Activated CD4-positive, alpha-beta T cell treated with anti-CD3 and anti-CD28 coated beads, Interleukin-2, amount 10 ng/mL, durations not matched to agents 7 days and 5 days (primary cell): ENCODE measurements around the gene FIBP. TPM values are rescaled to one million over a fixed set of nuclear protein-coding genes. Genes with fewer than 3 reads are reported as not detected.

Source experiments
- CTCF ChIA-PET: fragments of 350-600 bp; sonication (Branson Sonifier 250); formaldehyde crosslinking; loops from one replicate; lab custom pipeline; 2021; ENCODE audit warnings: antibody characterized with exemption; lab: Charles Lee
- POLR2A ChIA-PET: fragments of 350-600 bp; sonication (Branson Sonifier 250); formaldehyde crosslinking; loops from one replicate; lab custom pipeline; 2021; ENCODE audit warnings: antibody characterized with exemption; lab: Charles Lee
- DNase-seq: peaks from one replicate; pipeline ENCODE4 v3.0.0-alpha.2; 2020
- H3K27ac Mint-ChIP-seq: one replicate; pipeline ENCODE4 v1.8.0; 2021; ENCODE audit warnings: mild to moderate bottlenecking, moderate library complexity, mixed read lengths
- H3K27me3 Mint-ChIP-seq: one replicate; pipeline ENCODE4 v1.8.0; 2021; ENCODE audit warnings: mixed read lengths
- H3K36me3 Mint-ChIP-seq: one replicate; pipeline ENCODE4 v1.8.0; 2021; ENCODE audit warnings: low read depth, mixed read lengths
- H3K4me1 Mint-ChIP-seq: one replicate; pipeline ENCODE4 v1.8.0; 2021; ENCODE audit warnings: mixed read lengths
- H3K4me3 Mint-ChIP-seq: one replicate; pipeline ENCODE4 v1.8.0; 2021; ENCODE audit warnings: mild to moderate bottlenecking, moderate library complexity, mixed read lengths
- H3K9me3 Mint-ChIP-seq: one replicate; pipeline ENCODE4 v1.8.0; 2021; ENCODE audit warnings: mixed read lengths
- total RNA-seq, 2 experiments: library from RNA; stranded (reverse); gene quantifications; one replicate each; pipeline ENCODE4 v1.2.3, GENCODE V29; 2021

Gene FIBP
- total RNA-seq, 2 experiments from 2014 or later: 94.7 to 112 TPM

DNA sequence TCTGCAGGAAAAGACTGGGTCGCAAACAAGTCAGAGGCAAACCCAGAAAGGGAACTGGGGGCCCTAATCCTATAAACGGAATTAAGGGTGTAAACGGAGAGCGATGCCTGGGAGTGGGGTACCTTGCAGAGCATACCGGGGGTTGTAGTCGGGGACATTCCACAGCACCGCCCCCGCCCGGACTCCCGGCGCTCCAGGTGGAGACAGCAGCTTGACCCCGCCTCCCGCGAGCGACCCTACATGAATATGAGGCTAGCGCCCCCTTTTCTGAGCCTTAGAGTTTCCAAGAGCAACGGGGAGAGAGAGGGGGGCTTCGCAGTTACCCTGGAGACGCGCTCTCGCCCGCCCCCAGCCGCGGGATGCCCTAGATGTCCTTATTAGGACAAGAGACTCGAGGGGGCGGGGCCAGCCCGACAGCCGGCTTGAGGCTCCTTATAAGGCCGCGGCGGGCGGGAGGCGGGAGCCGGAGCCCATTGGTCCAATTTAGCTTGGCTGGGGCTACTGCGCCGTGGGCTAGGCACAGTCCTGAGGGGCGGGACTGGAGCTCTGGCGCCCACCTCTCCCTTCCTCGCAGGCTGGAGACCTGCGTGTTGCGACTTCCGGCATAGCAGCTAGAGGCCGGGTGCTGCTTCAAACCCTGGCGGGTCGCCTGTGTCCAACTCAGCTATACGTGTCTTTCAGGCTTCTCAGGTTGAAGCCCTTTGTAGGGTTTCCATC is 29.0 kb downstream of the FIBP start:
- peaks cover 55% of the 10 kb centered on the region for H3K4me1 Mint-ChIP-seq
- ChIA-PET CTCF (interaction anchor here (0.7 to 25.8 kb wide), 38 partner anchors 9 to 454 kb away, joined by 3 to 590 read pairs (median 4); partner anchors contain the start of genes AP5B1, CCDC85B, CTSW and FIBP), POLR2A (interaction anchor here (0.9 to 1.6 kb wide), 4 partner anchors 25 to 143 kb away, joined by 3 to 9 read pairs (median 3); partner anchors contain the start of genes BANF1, CCDC85B, EIF1AD and SNX32)
- H3K9me3 Mint-ChIP-seq: no peaks in the 10 kb centered on the region
- peak overlapping the region; percentile 99 for H3K27ac Mint-ChIP-seq
- peaks cover 51% of the 10 kb centered on the region for H3K36me3 Mint-ChIP-seq
- peak; percentile 99 for DNase-seq
- H3K4me3 Mint-ChIP-seq: peak overlapping the region; percentile 97
- H3K27me3 Mint-ChIP-seq: no peaks in the 10 kb centered on the region

DNA sequence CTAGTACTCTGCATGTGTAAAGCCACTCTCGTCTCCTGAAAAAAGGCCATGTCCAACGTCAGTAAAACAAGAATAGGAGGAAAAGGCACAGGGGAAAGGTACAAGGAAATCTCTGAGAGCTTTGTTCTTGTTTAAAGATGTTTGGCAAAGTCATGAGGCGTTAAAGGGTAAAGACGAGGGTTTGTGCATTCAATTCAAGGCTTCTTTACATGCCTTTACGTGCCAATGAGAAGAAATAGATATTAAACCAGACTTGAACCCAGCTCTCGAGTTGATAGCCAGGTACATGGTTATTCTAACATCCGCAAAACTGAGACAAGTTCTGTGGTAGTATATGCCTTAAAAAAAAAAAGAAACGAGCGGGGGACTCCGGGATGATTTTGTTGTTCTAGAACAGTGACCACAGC is 29.6 kb downstream of the FIBP start:
- Mint-ChIP-seq H3K9me3 (no peaks in the 10 kb centered on the region), H3K36me3 (peaks cover 53% of the 10 kb centered on the region), H3K27me3 (no peaks in the 10 kb centered on the region), H3K27ac (peak overlapping the region; percentile 99), H3K4me1 (peaks cover 57% of the 10 kb centered on the region), H3K4me3 (peak overlapping the region; percentile 97)
- POLR2A ChIA-PET: interaction anchor here (0.6 to 1.0 kb wide), 3 partner anchors 9 to 138 kb away, joined by 3 read pairs; partner anchors contain the start of gene RNASEH2C
- DNase-seq: no peak
- CTCF ChIA-PET: interaction anchor here (0.6 to 25.8 kb wide), 11 partner anchors 8 to 438 kb away, joined by 3 to 590 read pairs (median 20); partner anchors contain the start of genes AP5B1, CCDC85B, CTSW and FIBP

DNA sequence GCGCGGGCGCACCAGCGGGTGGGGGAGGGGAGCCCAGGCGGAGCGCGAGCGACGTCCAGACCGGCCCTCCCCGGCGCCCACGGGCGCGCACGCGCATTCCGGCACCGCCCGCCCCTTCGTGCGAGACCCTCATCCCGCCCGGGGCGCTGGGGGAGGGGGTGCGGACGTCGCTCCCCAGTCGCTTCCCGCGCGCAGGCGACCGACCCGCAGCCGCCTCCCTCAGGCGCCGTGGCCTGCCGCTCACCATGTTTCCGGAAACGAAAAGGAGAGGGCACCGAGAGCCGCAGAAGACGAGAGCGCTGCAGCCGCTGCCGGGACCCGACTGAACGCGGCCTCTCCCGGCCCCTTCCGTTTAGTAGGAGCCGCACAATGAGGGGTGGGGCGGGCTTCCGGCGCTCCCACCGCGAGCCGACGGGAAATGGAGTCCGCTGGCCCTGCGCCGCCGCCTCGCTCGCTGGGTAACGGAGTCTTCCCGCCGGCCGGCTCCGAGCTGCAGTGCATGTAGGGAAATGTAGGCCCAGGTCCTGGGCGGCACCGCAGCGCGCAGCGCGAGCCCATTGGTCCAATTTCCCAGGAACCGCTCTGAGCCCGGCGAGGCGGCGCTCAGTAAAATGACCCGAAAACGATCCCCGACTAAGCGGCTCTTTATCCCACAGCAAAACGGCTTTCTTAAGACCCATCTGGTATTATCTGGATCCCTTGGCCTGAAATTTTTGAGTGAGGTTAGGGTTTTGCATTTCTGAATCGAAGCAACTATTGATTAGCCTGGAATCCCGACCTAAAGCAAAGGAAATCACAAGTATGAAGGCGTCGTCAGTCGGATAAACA is 30.2 kb downstream of the FIBP start, which contains the start of gene CFL1:
CFL1 (minus strand) TSS at position 328 of the 828 bp plus-strand sequence; CDS start at position 247, 81 bp downstream.
- Mint-ChIP-seq H3K27me3 (no peaks in the 10 kb centered on the region), H3K4me1 (peaks cover 60% of the 10 kb centered on the region), H3K9me3 (no peaks in the 10 kb centered on the region), H3K36me3 (peaks cover 54% of the 10 kb centered on the region), H3K4me3 (peak within 1 kb of the TSS; percentile 97), H3K27ac (peak within 1 kb of the TSS; percentile 99)
- CTCF ChIA-PET: interaction anchor here (0.6 to 25.8 kb wide), 11 partner anchors 7 to 1136 kb away, joined by 3 to 590 read pairs (median 20); partner anchors contain the start of genes AP5B1, CCDC85B, CTSW and FIBP
- POLR2A ChIA-PET: interaction anchor here (0.6 to 1.0 kb wide), 3 partner anchors 9 to 137 kb away, joined by 3 read pairs; partner anchors contain the start of gene RNASEH2C
- DNase-seq: peak; percentile 98

GRCh38 chr11:65857500-65857852 is 30.8 kb downstream of the FIBP start:
- peaks cover 55% of the 10 kb centered on the region for H3K36me3 Mint-ChIP-seq
- no peaks in the 10 kb centered on the region for H3K27me3 Mint-ChIP-seq
- POLR2A ChIA-PET: interaction anchor here (0.6 to 1.0 kb wide), 2 partner anchors 36 to 282 kb away, joined by 3 read pairs; no protein-coding TSS in a partner anchor
- peak; percentile 66 for DNase-seq
- CTCF ChIA-PET: interaction anchor here (0.6 to 25.8 kb wide), 5 partner anchors 11 to 1135 kb away, joined by 3 to 590 read pairs (median 20); partner anchors contain the start of genes CCDC85B, CTSW, FIBP and KAT5
- peak overlapping the region; percentile 95 for H3K4me3 Mint-ChIP-seq
- no peaks in the 10 kb centered on the region for H3K9me3 Mint-ChIP-seq
- H3K27ac Mint-ChIP-seq: peak overlapping the region; percentile 83
- peaks cover 54% of the 10 kb centered on the region for H3K4me1 Mint-ChIP-seq

DNA sequence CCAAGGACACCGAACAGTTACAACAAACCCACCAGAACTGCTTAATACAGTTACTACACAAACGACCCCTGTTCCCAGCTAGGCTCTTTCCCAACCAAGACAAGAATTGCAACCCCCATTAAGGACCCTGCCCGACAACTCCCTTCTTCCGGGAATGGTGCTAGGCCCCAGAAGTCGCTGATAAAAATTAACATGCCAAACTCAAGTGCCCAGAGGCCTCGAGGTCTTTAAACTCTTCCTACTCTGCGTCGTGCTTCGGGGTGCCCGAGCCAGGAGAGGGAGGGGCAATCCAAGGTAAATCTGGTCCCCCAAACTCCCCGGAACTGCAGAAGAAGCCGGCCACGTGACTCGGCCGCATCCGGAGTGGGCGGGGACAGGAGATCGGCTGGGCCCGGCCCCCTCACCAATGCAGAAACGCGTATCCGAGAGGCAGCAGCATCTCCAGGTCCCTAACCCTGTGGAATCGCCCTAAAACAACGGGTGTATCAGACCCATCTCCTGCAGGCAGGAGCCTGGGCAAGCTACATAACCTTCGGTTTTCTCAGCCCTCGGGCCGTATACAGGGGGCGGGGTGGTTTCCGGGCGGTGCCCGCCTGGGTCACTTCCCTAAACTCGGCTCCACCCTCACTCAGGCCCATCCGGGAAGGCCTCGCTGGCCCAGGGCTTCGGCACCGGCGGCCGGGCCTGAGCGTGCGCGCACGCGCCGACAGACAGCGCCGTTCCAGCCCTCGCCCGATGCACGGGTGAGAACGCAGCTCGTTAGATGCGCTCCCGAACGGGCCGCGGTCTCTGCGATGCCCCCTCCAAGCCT is 31.4 kb downstream of the FIBP start:
- Mint-ChIP-seq H3K27ac (peak overlapping the region; percentile 83), H3K9me3 (no peaks in the 10 kb centered on the region), H3K4me3 (peak overlapping the region; percentile 95), H3K4me1 (peaks cover 50% of the 10 kb centered on the region), H3K27me3 (no peaks in the 10 kb centered on the region), H3K36me3 (peaks cover 59% of the 10 kb centered on the region)
- POLR2A ChIA-PET: interaction anchor here (0.6 kb wide), 1 partner anchor 282 kb away, joined by 3 read pairs; no protein-coding TSS in a partner anchor
- CTCF ChIA-PET: interaction anchor here (1.8 to 25.8 kb wide), 2 partner anchors 31 to 40 kb away, joined by 4 to 590 read pairs; partner anchors contain the start of genes CCDC85B, CTSW and FIBP
- DNase-seq: peak; percentile 92

GRCh38 chr11:65855927-65856363 is 32.3 kb downstream of the FIBP start:
- Mint-ChIP-seq H3K4me3 (peak overlapping the region; percentile 95), H3K27me3 (no peaks in the 10 kb centered on the region), H3K36me3 (peaks cover 61% of the 10 kb centered on the region), H3K27ac (peak overlapping the region; percentile 83), H3K9me3 (no peaks in the 10 kb centered on the region), H3K4me1 (peaks cover 42% of the 10 kb centered on the region)
- DNase-seq: no peak
- CTCF ChIA-PET: no interaction called here
- POLR2A ChIA-PET: no interaction called here

- ChIA-PET CTCF (interaction anchor here (1.7 kb wide), 1 partner anchor 143 kb away, joined by 5 read pairs; the partner anchor contains the start of gene KAT5), POLR2A (no interaction called here)
- H3K36me3 Mint-ChIP-seq: peaks cover 60% of the 10 kb centered on the region
- H3K9me3 Mint-ChIP-seq: no peaks in the 10 kb centered on the region
- no peak overlapping the region for H3K27ac Mint-ChIP-seq
- no peak for DNase-seq
- peak overlapping the region; percentile 95 for H3K4me3 Mint-ChIP-seq
- peaks cover 40% of the 10 kb centered on the region for H3K4me1 Mint-ChIP-seq
- no peaks in the 10 kb centered on the region for H3K27me3 Mint-ChIP-seq
Observed at GRCh38 chr11:65854852-65855837, 33.1 kb downstream of the FIBP start.

- POLR2A ChIA-PET: no interaction called here
- no peak for DNase-seq
- CTCF ChIA-PET: interaction anchor here (0.7 to 1.7 kb wide), 2 partner anchors 142 to 284 kb away, joined by 3 to 5 read pairs; partner anchors contain the start of genes KAT5 and ZNRD2
- peak overlapping the region; percentile 32 for H3K4me3 Mint-ChIP-seq
- H3K9me3 Mint-ChIP-seq: no peaks in the 10 kb centered on the region
- no peak overlapping the region for H3K27ac Mint-ChIP-seq
- H3K4me1 Mint-ChIP-seq: peaks cover 36% of the 10 kb centered on the region
- peaks cover 60% of the 10 kb centered on the region for H3K36me3 Mint-ChIP-seq
- no peaks in the 10 kb centered on the region for H3K27me3 Mint-ChIP-seq
Observed at GRCh38 chr11:65854161-65854592, 34.1 kb downstream of the FIBP start.

- Mint-ChIP-seq H3K27ac (no peak overlapping the region), H3K4me3 (peak overlapping the region; percentile 25), H3K4me1 (peaks cover 36% of the 10 kb centered on the region), H3K9me3 (no peaks in the 10 kb centered on the region), H3K36me3 (peaks cover 60% of the 10 kb centered on the region), H3K27me3 (no peaks in the 10 kb centered on the region)
- CTCF ChIA-PET: interaction anchor here (0.5 to 5.8 kb wide), 8 partner anchors 7 to 369 kb away, joined by 3 to 50 read pairs (median 5); partner anchors contain the start of genes CFL1, FIBP, KAT5 and MUS81
- DNase-seq: no peak
- POLR2A ChIA-PET: no interaction called here
Observed at GRCh38 chr11:65853246-65853979, 34.9 kb downstream of the FIBP start.
